Ascending aorta (tissue), 2 donors: ENCODE results near the gene SEMA3C. TPM values are rescaled to one million over a fixed set of nuclear protein-coding genes. Genes with fewer than 3 reads are reported as not detected.
A peak's percentile ranks its signal among the peaks of the same experiment; 100 is the strongest.

ENCODE experiments used
- DNase-seq, 2 donors: peaks; one replicate each; pipeline ENCODE4 v3.0.0-alpha.2; 2019; ENCODE audit warnings: low spot score in 2 of 2
- H3K27ac ChIP-seq, 2 donors: fragments of 200-600 bp; sonication (generic); one replicate each; pipeline ENCODE4 v1.5.1; 2016 to 2017; ENCODE audit warnings: mild to moderate bottlenecking in 1 of 2
- H3K27me3 ChIP-seq: fragments of 200-600 bp; sonication (generic); one replicate; pipeline ENCODE4 v1.5.1; 2017
- H3K36me3 ChIP-seq, 2 donors: fragments of 200-600 bp; sonication (generic); one replicate each; pipeline ENCODE4 v1.5.1; 2016
- H3K4me1 ChIP-seq, 2 donors: fragments of 200-600 bp; sonication (generic); one replicate each; pipeline ENCODE4 v1.5.1; 2016 to 2017; ENCODE audit warnings: mild to moderate bottlenecking in 1 of 2
- H3K4me3 ChIP-seq, 2 donors: fragments of 200-600 bp; sonication (generic); one replicate each; pipeline ENCODE4 v1.5.1; 2016 to 2017; ENCODE audit warnings: mild to moderate bottlenecking in 1 of 2
- H3K9me3 ChIP-seq, 2 donors: fragments of 200-600 bp; sonication (generic); one replicate each; pipeline ENCODE4 v1.5.1; 2016
- CTCF ChIP-seq, 3 experiments: fragments of 200-600 bp in 2 of 3; fragments of 450-650 bp in 1 of 3; sonication (generic) in 2 of 3; IDR thresholded peaks; one replicate each; pipeline ENCODE4 v1.5.1; 2016 to 2019; ENCODE audit warnings: antibody characterized with exemption in 3 of 3, mild to moderate bottlenecking in 1 of 3, moderate library complexity in 1 of 3
- intact Hi-C: fragments of 100-400 bp; cut with DNase I; formaldehyde crosslinking; loops from one replicate; pipeline ENCODE4 v1.15.1; 2023
- total RNA-seq: library from RNA; depleted of rRNA; stranded (reverse); fragments of >200 nt; gene quantifications from one replicate; pipeline ENCODE4 v1.1.0, GENCODE V29; 2016

The SEMA3C gene
- total RNA-seq, 1 donor from 2014 or later, result 16.6 TPM

DNA sequence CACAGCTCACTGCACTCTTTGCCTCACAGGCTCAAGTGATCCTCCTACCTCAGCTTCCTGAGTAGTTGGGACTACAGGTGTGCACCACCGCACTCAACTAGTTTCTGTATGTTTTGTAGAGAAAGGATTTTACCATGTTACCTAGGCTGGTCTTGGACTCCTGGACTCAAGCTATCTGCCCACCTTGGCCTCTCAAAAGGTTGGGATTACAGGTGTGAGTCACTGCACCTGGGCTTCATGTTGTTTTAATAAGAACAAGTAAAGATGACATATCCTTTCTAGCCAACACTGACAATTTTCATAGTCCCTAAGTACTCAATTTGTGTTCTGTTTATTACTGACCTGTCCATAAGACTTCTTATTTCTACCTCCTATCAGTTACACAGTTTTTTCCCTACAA, 16.8 kb downstream of the SEMA3C start:
- Histone ChIP-seq H3K27me3 (no peaks in the 10 kb centered on the region), H3K4me1 (peaks cover 0 to 18% of the 10 kb centered on the region in 2 donors), H3K9me3 (no peaks in the 10 kb centered on the region), H3K27ac (peak overlapping the region in 1 of 2 donors; percentile 60), H3K4me3 (no peak overlapping the region), H3K36me3 (no peaks in the 10 kb centered on the region)
- DNase-seq, result no peak
- intact Hi-C loops, result no loop called here
- TF ChIP-seq CTCF (IDR thresholded peaks at IDR 0.05), result no peak

- H3K4me3 ChIP-seq, result no peak overlapping the region
- intact Hi-C loops, result no loop called here
- no peaks in the 10 kb centered on the region for H3K36me3 ChIP-seq
- TF ChIP-seq CTCF (IDR thresholded peaks at IDR 0.05), result no peak
- no peak for DNase-seq
- peak overlapping the region; percentile 49 to 60 for H3K27ac ChIP-seq
- H3K27me3 ChIP-seq, result no peaks in the 10 kb centered on the region
- H3K9me3 ChIP-seq, result no peaks in the 10 kb centered on the region
- H3K4me1 ChIP-seq, result peaks cover 0 to 18% of the 10 kb centered on the region in 2 donors
These were observed 18.0 kb downstream of the SEMA3C start for GRCh38 chr7:80900583-80901576.

- DNase-seq, result no peak
- peak overlapping the region; percentile 22 to 37 for H3K27ac ChIP-seq
- no peaks in the 10 kb centered on the region for H3K9me3 ChIP-seq
- peaks cover 0 to 18% of the 10 kb centered on the region in 2 donors for H3K4me1 ChIP-seq
- intact Hi-C loops, result no loop called here
- H3K27me3 ChIP-seq, result no peaks in the 10 kb centered on the region
- no peak overlapping the region for H3K4me3 ChIP-seq
- no peak for TF ChIP-seq CTCF (IDR thresholded peaks at IDR 0.05)
- no peaks in the 10 kb centered on the region for H3K36me3 ChIP-seq
These were observed 21.8 kb downstream of the SEMA3C start for GRCh38 chr7:80896906-80897598.

- no peaks in the 10 kb centered on the region for H3K36me3 ChIP-seq
- no peaks in the 10 kb centered on the region for H3K9me3 ChIP-seq
- no peaks in the 10 kb centered on the region for H3K4me1 ChIP-seq
- DNase-seq, result no peak
- no peaks in the 10 kb centered on the region for H3K27me3 ChIP-seq
- TF ChIP-seq CTCF (IDR thresholded peaks at IDR 0.05), result no peak
- H3K27ac ChIP-seq, result no peak overlapping the region
- no peak overlapping the region for H3K4me3 ChIP-seq
- intact Hi-C loops, result no loop called here
These were observed 23.8 kb downstream of the SEMA3C start for GRCh38 chr7:80895056-80895455.

DNA sequence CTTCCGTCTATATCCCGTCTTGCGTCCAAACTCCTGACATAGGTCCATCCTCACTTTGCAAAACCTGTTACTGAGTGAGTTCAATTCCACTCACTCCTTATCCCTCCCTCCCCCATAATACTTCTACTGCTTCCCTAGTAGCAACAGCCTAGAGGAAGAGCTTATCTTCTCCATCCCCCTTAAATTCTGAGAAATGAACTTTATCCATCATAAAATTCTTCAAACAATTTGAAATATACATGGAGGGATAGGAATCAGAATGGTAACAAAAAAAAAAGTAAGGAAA, 27.6 kb downstream of the SEMA3C start:
- intact Hi-C loops, result no loop called here
- TF ChIP-seq CTCF (IDR thresholded peaks at IDR 0.05), result no peak

More for the DNA sequence above, 27.6 kb downstream of the SEMA3C start:
- Histone ChIP-seq H3K36me3 (no peaks in the 10 kb centered on the region), H3K4me1 (no peaks in the 10 kb centered on the region), H3K4me3 (no peak overlapping the region), H3K27me3 (no peaks in the 10 kb centered on the region), H3K9me3 (no peaks in the 10 kb centered on the region), H3K27ac (no peak overlapping the region)
- DNase-seq, result no peak
